CD4-positive, alpha-beta T cell (primary cell): ENCODE measurements around the gene C2CD4A. TPM values are rescaled to one million over a fixed set of nuclear protein-coding genes. Genes with fewer than 3 reads are reported as not detected.

Source experiments
- ATAC-seq: fragments of 200-7000 bp; cut with Tn5 transposase; one replicate; pipeline ENCODE4 v1.10.0; 2022; ENCODE audit warnings: mild to moderate bottlenecking; ENCODE audit not compliant: poor library complexity
- CTCF ChIA-PET: fragments of 350-600 bp; sonication (Branson Sonifier 250); formaldehyde crosslinking; loops from one replicate; lab custom pipeline; 2021; ENCODE audit warnings: antibody characterized with exemption, inconsistent platforms; lab: Charles Lee
- POLR2A ChIA-PET: fragments of 350-600 bp; sonication (Branson Sonifier 250); formaldehyde crosslinking; loops from one replicate; lab custom pipeline; 2021; ENCODE audit warnings: antibody characterized with exemption, inconsistent platforms; lab: Charles Lee
- DNase-seq, 14 experiments: peaks; one replicate each; pipeline ENCODE4 v3.0.0-alpha.2; 2013 to 2020; ENCODE audit warnings: mixed read lengths in 2 of 14
- H3K27ac ChIP-seq, 2 donors: one replicate each; pipeline versions ENCODE4 v1.5.1 to v1.7.0; 2013; ENCODE audit warnings: low read length in 2 of 2, low read depth in 1 of 2, mild to moderate bottlenecking in 1 of 2
- H3K27me3 ChIP-seq, 2 experiments: 1 replicate in 1 of 2; 2 replicates in 1 of 2; pipeline versions ENCODE4 v1.6.1 to v1.7.0; 2013; ENCODE audit warnings: low read length in 2 of 2, control low read depth in 1 of 2, mild to moderate bottlenecking in 1 of 2, moderate library complexity in 1 of 2; ENCODE audit not compliant: insufficient read depth in 2 of 2, control insufficient read depth in 1 of 2
- H3K36me3 ChIP-seq: one replicate; pipeline ENCODE4 v1.6.1; 2013; ENCODE audit warnings: low read length, control low read depth; ENCODE audit not compliant: insufficient read depth
- H3K4me1 ChIP-seq: one replicate; pipeline ENCODE4 v1.6.1; 2013; ENCODE audit warnings: low read length, control low read depth; ENCODE audit not compliant: insufficient read depth
- H3K4me3 ChIP-seq: one replicate; pipeline ENCODE4 v1.5.1; 2013; ENCODE audit warnings: mild to moderate bottlenecking, low read length, moderate library complexity
- H3K9me3 ChIP-seq, 2 experiments: 1 replicate in 1 of 2; 2 replicates in 1 of 2; pipeline versions ENCODE4 v1.6.1 to v1.7.0; 2013; ENCODE audit warnings: low read length in 2 of 2, mild to moderate bottlenecking in 2 of 2, control low read depth in 1 of 2, moderate library complexity in 1 of 2; ENCODE audit not compliant: control insufficient read depth in 1 of 2, insufficient read depth in 1 of 2
- H3K27ac Mint-ChIP-seq: one replicate; pipeline ENCODE4 v1.8.0; 2020; ENCODE audit warnings: mixed read lengths
- H3K27me3 Mint-ChIP-seq: one replicate; pipeline ENCODE4 v1.8.0; 2021; ENCODE audit warnings: mixed read lengths
- H3K36me3 Mint-ChIP-seq: one replicate; pipeline ENCODE4 v1.8.0; 2021; ENCODE audit warnings: low read depth, mixed read lengths
- H3K4me1 Mint-ChIP-seq: one replicate; pipeline ENCODE4 v1.8.0; 2021; ENCODE audit warnings: low read depth, mixed read lengths
- H3K4me3 Mint-ChIP-seq: one replicate; pipeline ENCODE4 v1.8.0; 2020; ENCODE audit warnings: mild to moderate bottlenecking, mixed read lengths
- H3K9me3 Mint-ChIP-seq: one replicate; pipeline ENCODE4 v1.8.0; 2020; ENCODE audit warnings: mixed read lengths
- intact Hi-C, 2 experiments: fragments of 100-400 bp; cut with DNase I in 1 of 2; cut with micrococcal nuclease in 1 of 2; formaldehyde crosslinking; loops; one replicate each; pipeline versions ENCODE4 v1.15.1 to v1.9.0; 2023 to 2025; cut with DNase I, micrococcal nuclease
- total RNA-seq, 174 experiments: library from RNA in 2 of 174; stranded (reverse) in 2 of 174; gene quantifications; one replicate each; pipeline ENCODE4 v1.2.3 and lab custom pipeline; 2021 to 2026
- TF ChIP-seq, protein P1 (sequence below): fragments of 200-600 bp; IDR thresholded peaks from one replicate; pipeline ENCODE4 v1.8.0; 2022; ENCODE audit warnings: antibody characterized with exemption, mild to moderate bottlenecking

C2CD4A gene
- total RNA-seq, 2 experiments from 2014 or later = 0.19 to 0.34 TPM

- H3K4me1 ChIP-seq = no peaks in the 10 kb centered on the region
- ChIA-PET POLR2A (no interaction called here), CTCF (no interaction called here)
- Mint-ChIP-seq H3K4me1 (no peaks in the 10 kb centered on the region), H3K27ac (no peak overlapping the region), H3K36me3 (no peaks in the 10 kb centered on the region), H3K27me3 (peaks cover 6% of the 10 kb centered on the region), H3K4me3 (no peak overlapping the region), H3K9me3 (no peaks in the 10 kb centered on the region)
- TF ChIP-seq, protein P1, sequence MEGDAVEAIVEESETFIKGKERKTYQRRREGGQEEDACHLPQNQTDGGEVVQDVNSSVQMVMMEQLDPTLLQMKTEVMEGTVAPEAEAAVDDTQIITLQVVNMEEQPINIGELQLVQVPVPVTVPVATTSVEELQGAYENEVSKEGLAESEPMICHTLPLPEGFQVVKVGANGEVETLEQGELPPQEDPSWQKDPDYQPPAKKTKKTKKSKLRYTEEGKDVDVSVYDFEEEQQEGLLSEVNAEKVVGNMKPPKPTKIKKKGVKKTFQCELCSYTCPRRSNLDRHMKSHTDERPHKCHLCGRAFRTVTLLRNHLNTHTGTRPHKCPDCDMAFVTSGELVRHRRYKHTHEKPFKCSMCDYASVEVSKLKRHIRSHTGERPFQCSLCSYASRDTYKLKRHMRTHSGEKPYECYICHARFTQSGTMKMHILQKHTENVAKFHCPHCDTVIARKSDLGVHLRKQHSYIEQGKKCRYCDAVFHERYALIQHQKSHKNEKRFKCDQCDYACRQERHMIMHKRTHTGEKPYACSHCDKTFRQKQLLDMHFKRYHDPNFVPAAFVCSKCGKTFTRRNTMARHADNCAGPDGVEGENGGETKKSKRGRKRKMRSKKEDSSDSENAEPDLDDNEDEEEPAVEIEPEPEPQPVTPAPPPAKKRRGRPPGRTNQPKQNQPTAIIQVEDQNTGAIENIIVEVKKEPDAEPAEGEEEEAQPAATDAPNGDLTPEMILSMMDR = no peak
- H3K27ac ChIP-seq = no peak overlapping the region
- ATAC-seq (no peak), DNase-seq (no peak)
- no peaks in the 10 kb centered on the region for H3K36me3 ChIP-seq
- no peaks in the 10 kb centered on the region for H3K9me3 ChIP-seq
- intact Hi-C loops = no loop called here
- no peak overlapping the region for H3K4me3 ChIP-seq
- H3K27me3 ChIP-seq = no peaks in the 10 kb centered on the region
Observed at GRCh38 chr15:62104846-62105245, 38.1 kb downstream of the C2CD4A start.

- no peaks in the 10 kb centered on the region for H3K4me1 Mint-ChIP-seq
- no peak overlapping the region for H3K27ac Mint-ChIP-seq
- Histone ChIP-seq H3K36me3 (no peaks in the 10 kb centered on the region), H3K4me3 (no peak overlapping the region), H3K27me3 (no peaks in the 10 kb centered on the region), H3K27ac (no peak overlapping the region), H3K9me3 (no peaks in the 10 kb centered on the region), H3K4me1 (no peaks in the 10 kb centered on the region)
- no peak overlapping the region for H3K4me3 Mint-ChIP-seq
- DNase-seq (no peak), ATAC-seq (no peak)
- intact Hi-C loops = no loop called here
- peaks cover 6% of the 10 kb centered on the region for H3K27me3 Mint-ChIP-seq
- H3K9me3 Mint-ChIP-seq = no peaks in the 10 kb centered on the region
- ChIA-PET POLR2A (no interaction called here), CTCF (no interaction called here)
- TF ChIP-seq, protein P1 = no peak
- no peaks in the 10 kb centered on the region for H3K36me3 Mint-ChIP-seq
Observed at GRCh38 chr15:62105266-62105665, 38.5 kb downstream of the C2CD4A start.

DNA sequence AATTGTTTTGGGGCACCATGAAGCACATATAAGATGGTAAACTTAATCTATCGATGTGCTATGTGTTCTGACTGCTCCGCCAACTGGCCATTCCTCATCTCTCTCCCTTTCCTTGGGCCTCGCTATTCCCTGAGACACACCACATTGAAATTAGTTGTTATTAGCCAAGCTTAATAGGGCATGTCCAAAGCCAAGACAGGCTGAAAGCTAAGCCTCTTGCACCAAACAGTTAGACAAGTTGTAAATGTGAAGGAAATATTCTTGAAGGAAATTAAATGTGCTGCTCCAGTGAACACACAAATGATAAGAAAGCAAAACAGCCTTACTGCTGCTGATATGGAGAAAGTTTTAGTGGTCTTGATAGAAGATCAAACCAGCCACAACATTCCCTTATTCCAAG lies 39.3 kb downstream of the C2CD4A start:
- H3K4me1 Mint-ChIP-seq = no peaks in the 10 kb centered on the region
- POLR2A ChIA-PET = no interaction called here
- H3K9me3 ChIP-seq = no peaks in the 10 kb centered on the region

More for the DNA sequence above, 39.3 kb downstream of the C2CD4A start:
- peaks cover 6% of the 10 kb centered on the region for H3K27me3 Mint-ChIP-seq
- H3K4me3 Mint-ChIP-seq = no peak overlapping the region
- intact Hi-C loops = no loop called here
- H3K27ac Mint-ChIP-seq = no peak overlapping the region
- ATAC-seq (no peak), DNase-seq (no peak)
- no peaks in the 10 kb centered on the region for H3K9me3 Mint-ChIP-seq
- H3K4me1 ChIP-seq = no peaks in the 10 kb centered on the region
- CTCF ChIA-PET = no interaction called here
- no peaks in the 10 kb centered on the region for H3K36me3 Mint-ChIP-seq
- TF ChIP-seq, protein P1 = no peak
- no peaks in the 10 kb centered on the region for H3K27me3 ChIP-seq
- H3K4me3 ChIP-seq = no peak overlapping the region
- H3K36me3 ChIP-seq = no peaks in the 10 kb centered on the region
- H3K27ac ChIP-seq = no peak overlapping the region
